DND-41 (cell line): ENCODE measurements around the gene ATP1A1.

Experiments used
- ATAC-seq: fragments of 200-7000 bp; cut with Tn5 transposase; 3 replicates; pipeline ENCODE4 v1.9.1; 2021; ENCODE audit warnings: low read depth; ENCODE audit not compliant: insufficient read depth
- DNase-seq: peaks from one replicate; pipeline ENCODE4 v3.0.0-alpha.2; 2020
- H2AFZ ChIP-seq: 2 replicates; pipeline ENCODE4 v1.6.0; 2012; ENCODE audit warnings: low read depth, low read length
- H3K27ac ChIP-seq: 2 replicates; pipeline ENCODE4 v1.5.1; 2012; ENCODE audit warnings: low read length, inconsistent platforms
- H3K27me3 ChIP-seq: fragments of 200-600 bp; sonication (generic); 2 replicates; pipeline ENCODE4 v1.6.0; 2012; ENCODE audit warnings: low read length, mild to moderate bottlenecking, inconsistent platforms; ENCODE audit not compliant: insufficient read depth, poor library complexity
- H3K36me3 ChIP-seq: 2 replicates; pipeline ENCODE4 v1.5.1; 2012; ENCODE audit warnings: low read length, inconsistent platforms; ENCODE audit not compliant: insufficient read depth
- H3K4me1 ChIP-seq: 2 replicates; pipeline ENCODE4 v1.5.1; 2012; ENCODE audit warnings: mild to moderate bottlenecking, low read length; ENCODE audit not compliant: insufficient read depth
- H3K4me2 ChIP-seq: 2 replicates; pipeline ENCODE4 v1.6.0; 2012; ENCODE audit warnings: mild to moderate bottlenecking, moderate library complexity, low read length, inconsistent platforms; ENCODE audit not compliant: insufficient read depth
- H3K4me3 ChIP-seq, 2 experiments: fragments of 200-600 bp in 1 of 2; shearing (Covaris generic) in 1 of 2; 2 replicates each; pipeline ENCODE4 v1.5.1; 2012 to 2016; ENCODE audit warnings: inconsistent platforms in 2 of 2, low read length in 2 of 2, mild to moderate bottlenecking in 2 of 2, low read depth in 1 of 2, moderate library complexity in 1 of 2
- H3K79me2 ChIP-seq: 2 replicates; pipeline ENCODE4 v1.6.0; 2012; ENCODE audit warnings: low read length, inconsistent platforms; ENCODE audit not compliant: insufficient read depth
- H3K9ac ChIP-seq: 2 replicates; pipeline ENCODE4 v1.6.0; 2012; ENCODE audit warnings: low read depth, mild to moderate bottlenecking, inconsistent platforms, low read length, moderate library complexity
- H3K9me3 ChIP-seq: 2 replicates; pipeline ENCODE4 v1.5.1; 2012; ENCODE audit warnings: low read length, moderate library complexity, mild to moderate bottlenecking, inconsistent platforms; ENCODE audit not compliant: insufficient read depth, severe bottlenecking
- H4K20me1 ChIP-seq: 2 replicates; pipeline ENCODE4 v1.6.0; 2012; ENCODE audit warnings: low read length; ENCODE audit not compliant: insufficient read depth
- EZH2 ChIP-seq: IDR thresholded peaks from 3 replicates; pipeline ENCODE4 v1.6.1; 2012; ENCODE audit warnings: borderline replicate concordance, low read depth, mild to moderate bottlenecking, moderate library complexity, low read length, inconsistent platforms; ENCODE audit not compliant: severe bottlenecking
- TF ChIP-seq, protein P1 (sequence below): IDR thresholded peaks from 2 replicates; pipeline ENCODE4 v1.5.1; 2012; ENCODE audit warnings: borderline replicate concordance, low read length, moderate library complexity, mild to moderate bottlenecking; ENCODE audit not compliant: poor library complexity, severe bottlenecking; ENCODE audit errors: extremely low read depth

Gene ATP1A1

DNA sequence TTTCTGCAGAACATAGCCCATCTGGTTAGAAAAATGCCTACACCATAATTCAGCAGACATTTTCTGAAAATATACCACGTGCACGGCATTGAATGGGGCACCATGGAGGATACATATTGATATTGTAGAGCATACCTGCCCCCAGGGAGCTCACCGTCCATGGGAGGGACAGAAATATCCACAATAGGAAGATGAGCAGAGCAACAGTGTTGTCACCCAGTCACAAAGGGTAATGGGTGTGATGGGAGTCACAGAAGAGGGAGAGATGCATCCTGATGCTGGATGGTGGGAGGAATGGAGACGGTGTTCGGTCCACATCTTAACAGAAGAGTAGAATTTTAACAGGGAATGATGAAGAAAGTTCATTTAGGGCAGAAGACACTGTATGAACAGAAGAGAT is 51.4 kb downstream of the ATP1A1 start:
- Histone ChIP-seq H3K79me2 (no peaks in the 10 kb centered on the region), H4K20me1 (no peaks in the 10 kb centered on the region), H3K9me3 (no peaks in the 10 kb centered on the region), H3K4me2 (no peak overlapping the region), H2AFZ (no peak overlapping the region), H3K27ac (no peak overlapping the region), H3K27me3 (peaks cover 20% of the 10 kb centered on the region), H3K36me3 (no peaks in the 10 kb centered on the region), H3K4me1 (peaks cover under 1% of the 10 kb centered on the region), H3K9ac (no peak overlapping the region), H3K4me3 (no peak overlapping the region)
- ATAC-seq: no peak
- no peak for DNase-seq
- TF ChIP-seq, protein P1, sequence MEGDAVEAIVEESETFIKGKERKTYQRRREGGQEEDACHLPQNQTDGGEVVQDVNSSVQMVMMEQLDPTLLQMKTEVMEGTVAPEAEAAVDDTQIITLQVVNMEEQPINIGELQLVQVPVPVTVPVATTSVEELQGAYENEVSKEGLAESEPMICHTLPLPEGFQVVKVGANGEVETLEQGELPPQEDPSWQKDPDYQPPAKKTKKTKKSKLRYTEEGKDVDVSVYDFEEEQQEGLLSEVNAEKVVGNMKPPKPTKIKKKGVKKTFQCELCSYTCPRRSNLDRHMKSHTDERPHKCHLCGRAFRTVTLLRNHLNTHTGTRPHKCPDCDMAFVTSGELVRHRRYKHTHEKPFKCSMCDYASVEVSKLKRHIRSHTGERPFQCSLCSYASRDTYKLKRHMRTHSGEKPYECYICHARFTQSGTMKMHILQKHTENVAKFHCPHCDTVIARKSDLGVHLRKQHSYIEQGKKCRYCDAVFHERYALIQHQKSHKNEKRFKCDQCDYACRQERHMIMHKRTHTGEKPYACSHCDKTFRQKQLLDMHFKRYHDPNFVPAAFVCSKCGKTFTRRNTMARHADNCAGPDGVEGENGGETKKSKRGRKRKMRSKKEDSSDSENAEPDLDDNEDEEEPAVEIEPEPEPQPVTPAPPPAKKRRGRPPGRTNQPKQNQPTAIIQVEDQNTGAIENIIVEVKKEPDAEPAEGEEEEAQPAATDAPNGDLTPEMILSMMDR: no peak

DNA sequence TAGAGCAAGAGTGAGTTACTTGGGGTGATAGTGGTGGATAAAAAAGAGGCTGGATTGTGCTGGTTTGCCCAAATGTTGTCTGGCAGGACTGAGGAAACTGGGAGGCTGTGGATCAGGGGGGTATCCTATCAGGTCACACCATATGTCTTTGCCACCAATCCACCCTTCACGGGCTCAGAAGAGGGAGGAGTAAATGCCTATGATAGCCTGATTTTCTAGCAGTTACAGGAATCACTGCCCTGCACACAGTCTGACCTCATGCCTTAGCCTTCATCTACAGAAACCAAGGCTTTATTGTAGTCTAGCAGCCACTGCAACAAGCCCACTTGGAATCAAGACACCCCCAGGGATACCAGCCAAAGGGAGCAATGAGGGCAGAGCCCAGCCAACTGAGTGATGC is 51.8 kb downstream of the ATP1A1 start:
- H3K36me3 ChIP-seq: no peaks in the 10 kb centered on the region
- peaks cover 24% of the 10 kb centered on the region for H3K27me3 ChIP-seq
- no peak for DNase-seq
- no peak overlapping the region for H3K9ac ChIP-seq
- H3K27ac ChIP-seq: no peak overlapping the region
- no peak overlapping the region for H3K4me3 ChIP-seq
- no peak overlapping the region for H3K4me2 ChIP-seq
- no peak overlapping the region for H2AFZ ChIP-seq
- H3K79me2 ChIP-seq: no peaks in the 10 kb centered on the region
- no peak for ATAC-seq
- H3K9me3 ChIP-seq: no peaks in the 10 kb centered on the region
- TF ChIP-seq, protein P1: no peak
- TF ChIP-seq EZH2: no peak
- no peaks in the 10 kb centered on the region for H4K20me1 ChIP-seq
- H3K4me1 ChIP-seq: no peaks in the 10 kb centered on the region

DNA sequence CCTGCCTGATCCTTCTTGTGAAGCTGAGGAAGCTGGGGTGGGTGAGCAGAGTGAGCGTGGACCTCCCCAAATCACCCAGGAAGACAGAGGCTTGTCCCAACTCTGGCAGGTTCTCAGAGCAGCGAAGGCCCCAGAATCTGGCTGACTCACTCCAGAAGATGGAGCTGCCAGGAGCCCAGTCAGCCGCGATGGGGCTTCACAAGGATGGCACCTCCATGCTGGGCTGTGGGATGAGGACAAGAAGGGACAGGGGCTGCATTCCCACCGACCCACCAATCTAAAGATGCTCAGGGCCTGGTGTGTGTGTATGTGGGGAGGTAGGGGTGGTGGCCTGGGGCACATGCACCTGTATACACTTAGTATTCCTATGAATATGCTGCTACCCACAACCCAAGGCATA is 52.9 kb downstream of the ATP1A1 start:
- Histone ChIP-seq H3K4me3 (no peak overlapping the region), H2AFZ (no peak overlapping the region), H3K79me2 (no peaks in the 10 kb centered on the region), H3K4me1 (no peaks in the 10 kb centered on the region), H4K20me1 (no peaks in the 10 kb centered on the region), H3K36me3 (no peaks in the 10 kb centered on the region), H3K27me3 (peaks cover 25% of the 10 kb centered on the region), H3K9ac (no peak overlapping the region), H3K27ac (no peak overlapping the region), H3K4me2 (no peak overlapping the region), H3K9me3 (no peaks in the 10 kb centered on the region)
- DNase-seq (no peak), ATAC-seq (no peak)
- TF ChIP-seq, protein P1: no peak
- no peak for TF ChIP-seq EZH2

DNA sequence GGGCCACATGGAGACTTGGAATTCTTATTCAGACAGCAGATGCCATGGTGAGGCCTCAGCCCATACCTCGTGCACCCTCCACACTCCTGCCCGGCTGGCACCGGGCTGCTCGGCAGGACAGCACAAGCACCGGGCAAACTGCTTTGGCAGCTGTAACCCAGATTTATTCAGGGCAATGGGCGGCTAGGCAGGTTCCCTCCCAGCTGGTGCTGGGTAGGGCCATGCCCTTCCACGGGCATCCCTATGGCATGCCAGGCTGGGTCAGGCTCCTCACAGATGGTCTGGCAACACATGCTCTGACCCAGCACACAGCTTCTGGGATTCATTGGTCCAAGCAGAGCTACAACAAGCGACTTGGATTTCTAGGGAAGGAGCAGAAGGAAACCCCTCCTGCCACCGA is 53.4 kb downstream of the ATP1A1 start:
- Histone ChIP-seq H3K4me3 (no peak overlapping the region), H3K27me3 (peaks cover 23% of the 10 kb centered on the region), H3K36me3 (no peaks in the 10 kb centered on the region), H3K4me1 (no peaks in the 10 kb centered on the region), H2AFZ (no peak overlapping the region), H3K9ac (no peak overlapping the region), H3K4me2 (no peak overlapping the region), H3K27ac (no peak overlapping the region), H3K9me3 (no peaks in the 10 kb centered on the region), H4K20me1 (no peaks in the 10 kb centered on the region), H3K79me2 (no peaks in the 10 kb centered on the region)
- no peak for TF ChIP-seq EZH2
- TF ChIP-seq, protein P1: no peak
- ATAC-seq: no peak
- no peak for DNase-seq
